Measurements from ENCODE around the gene COL11A2.

COL11A2 gene

GRCh38 chr6:33173535-33174180 lies 18.6 kb downstream of the COL11A2 start:
- Histone ChIP-seq H3K9me3 (no peaks in the 10 kb centered on the region), H3K4me2 (peak overlapping the region; percentile 80), H4K20me1 (no peaks in the 10 kb centered on the region), H3K36me3 (no peaks in the 10 kb centered on the region), H3K27ac (peak overlapping the region; percentile 58), H3K9ac (peak overlapping the region; percentile 51; the same call in 1 of the 2 replicates), H3K4me3 (peak overlapping the region; percentile 28; the same call in 1 of the 2 replicates), H3K27me3 (no peaks in the 10 kb centered on the region), H3K4me1 (peaks cover 94% of the 10 kb centered on the region)
- TF ChIP-seq Cebpa-rat (IDR thresholded peaks at IDR 0.05), result no peak

DNA sequence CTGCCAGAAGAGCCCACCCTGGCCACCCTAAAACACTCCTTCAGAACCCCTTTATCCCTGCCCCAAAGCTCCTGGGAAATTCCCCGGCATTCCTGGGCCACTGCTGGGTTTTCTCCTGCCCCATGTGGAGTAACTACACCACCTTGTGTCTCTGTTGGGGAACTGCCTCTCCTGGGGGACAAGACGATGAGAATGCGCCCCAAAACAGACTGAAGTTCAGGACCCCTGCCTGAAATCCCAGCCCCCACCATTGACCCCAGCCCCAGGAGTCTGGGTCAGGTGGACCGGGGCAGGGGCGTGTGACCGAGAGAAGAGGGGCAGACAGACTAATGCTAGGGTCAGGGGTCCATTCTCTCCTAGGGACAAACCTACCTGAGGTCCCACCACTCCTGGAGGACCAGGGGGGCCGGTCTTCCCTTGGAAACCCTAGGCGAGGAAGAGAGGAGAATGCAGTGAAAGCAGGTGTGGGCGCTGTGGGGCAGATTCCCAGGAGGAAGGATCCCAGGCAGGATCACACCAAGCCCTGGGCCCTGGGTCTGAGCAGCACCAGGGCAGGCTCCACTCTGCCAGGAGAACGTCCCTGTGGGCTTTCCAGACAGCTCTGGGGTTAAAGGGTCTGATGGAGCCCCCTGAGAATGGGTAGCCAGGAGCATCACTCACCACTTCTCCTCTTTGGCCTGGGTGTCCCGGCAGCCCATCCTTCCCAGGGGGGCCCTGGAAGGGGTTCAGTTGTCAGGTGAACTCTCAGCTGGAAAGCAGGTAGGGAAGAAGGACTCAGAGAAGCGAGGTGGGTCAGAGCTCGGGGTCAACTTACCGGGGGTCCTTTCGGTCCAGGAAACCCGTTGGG lies 19.4 kb downstream of the COL11A2 start:
- peak overlapping the region; percentile 80 for H3K4me2 ChIP-seq
- TF ChIP-seq Cebpa-rat (IDR thresholded peaks at IDR 0.05), result no peak

DNA sequence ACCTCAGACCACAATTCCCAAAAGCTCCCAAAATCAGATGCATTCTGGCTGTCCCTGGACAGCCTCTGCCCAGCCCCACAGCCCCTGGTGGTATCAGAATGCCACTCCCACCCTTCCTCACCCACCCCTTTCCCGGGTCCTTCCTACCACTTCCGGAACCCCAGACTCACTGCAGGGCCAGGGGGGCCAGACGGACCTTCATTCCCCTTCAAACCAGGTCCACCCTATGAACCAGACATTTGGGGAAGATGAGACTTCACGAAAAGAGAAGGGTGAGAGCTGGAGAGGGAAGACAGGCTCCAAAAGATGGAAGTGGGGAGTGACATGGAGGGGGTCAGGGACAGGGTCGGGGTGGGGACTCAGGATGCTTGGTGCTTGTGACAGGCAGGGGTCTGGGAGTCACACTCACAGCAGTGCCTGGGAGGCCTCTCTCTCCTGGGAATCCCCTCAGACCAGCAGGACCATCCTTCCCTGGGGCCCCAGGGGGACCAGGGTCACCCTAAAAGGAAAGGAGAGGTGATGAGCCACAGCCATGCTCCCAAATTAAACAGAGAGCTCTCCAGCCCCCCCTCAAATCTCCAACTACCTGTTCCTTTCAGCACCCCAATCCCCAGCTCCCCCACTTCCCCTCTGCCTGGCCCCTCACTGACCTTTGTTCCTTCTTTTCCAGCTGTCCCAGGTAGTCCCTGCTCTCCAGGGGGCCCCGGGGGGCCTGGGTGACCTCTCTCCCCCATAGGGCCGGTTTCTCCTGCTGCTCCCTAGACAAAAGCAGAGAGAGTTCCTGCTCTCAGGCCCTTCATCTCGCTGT lies 20.2 kb downstream of the COL11A2 start:
- Histone ChIP-seq H3K27me3 (no peaks in the 10 kb centered on the region), H3K36me3 (no peaks in the 10 kb centered on the region), H4K20me1 (no peaks in the 10 kb centered on the region), H3K9ac (no peak overlapping the region), H3K4me3 (no peak overlapping the region), H3K9me3 (no peaks in the 10 kb centered on the region), H3K4me2 (peak overlapping the region; percentile 80), H3K27ac (peak overlapping the region; percentile 26; the same call in 1 of the 2 replicates), H3K4me1 (peaks cover 91% of the 10 kb centered on the region)
- TF ChIP-seq Cebpa-rat (IDR thresholded peaks at IDR 0.05), result no peak

More for the DNA sequence above, 19.4 kb downstream of the COL11A2 start:
- no peaks in the 10 kb centered on the region for H4K20me1 ChIP-seq
- H3K4me3 ChIP-seq, result 0 out of 2 replicates have a peak overlapping the region, but pooled peaks have one; percentile 28
- 0 out of 2 replicates have a peak overlapping the region, but pooled peaks have one; percentile 51 for H3K9ac ChIP-seq
- H3K9me3 ChIP-seq, result no peaks in the 10 kb centered on the region
- H3K27ac ChIP-seq, result peak overlapping the region; percentile 58
- no peaks in the 10 kb centered on the region for H3K36me3 ChIP-seq
- H3K27me3 ChIP-seq, result no peaks in the 10 kb centered on the region
- peaks cover 94% of the 10 kb centered on the region for H3K4me1 ChIP-seq

GRCh38 chr6:33171016-33171879 lies 21.0 kb downstream of the COL11A2 start:
- no peaks in the 10 kb centered on the region for H3K9me3 ChIP-seq
- no peak overlapping the region for H3K4me3 ChIP-seq
- TF ChIP-seq Cebpa-rat (IDR thresholded peaks at IDR 0.05), result no peak

DNA sequence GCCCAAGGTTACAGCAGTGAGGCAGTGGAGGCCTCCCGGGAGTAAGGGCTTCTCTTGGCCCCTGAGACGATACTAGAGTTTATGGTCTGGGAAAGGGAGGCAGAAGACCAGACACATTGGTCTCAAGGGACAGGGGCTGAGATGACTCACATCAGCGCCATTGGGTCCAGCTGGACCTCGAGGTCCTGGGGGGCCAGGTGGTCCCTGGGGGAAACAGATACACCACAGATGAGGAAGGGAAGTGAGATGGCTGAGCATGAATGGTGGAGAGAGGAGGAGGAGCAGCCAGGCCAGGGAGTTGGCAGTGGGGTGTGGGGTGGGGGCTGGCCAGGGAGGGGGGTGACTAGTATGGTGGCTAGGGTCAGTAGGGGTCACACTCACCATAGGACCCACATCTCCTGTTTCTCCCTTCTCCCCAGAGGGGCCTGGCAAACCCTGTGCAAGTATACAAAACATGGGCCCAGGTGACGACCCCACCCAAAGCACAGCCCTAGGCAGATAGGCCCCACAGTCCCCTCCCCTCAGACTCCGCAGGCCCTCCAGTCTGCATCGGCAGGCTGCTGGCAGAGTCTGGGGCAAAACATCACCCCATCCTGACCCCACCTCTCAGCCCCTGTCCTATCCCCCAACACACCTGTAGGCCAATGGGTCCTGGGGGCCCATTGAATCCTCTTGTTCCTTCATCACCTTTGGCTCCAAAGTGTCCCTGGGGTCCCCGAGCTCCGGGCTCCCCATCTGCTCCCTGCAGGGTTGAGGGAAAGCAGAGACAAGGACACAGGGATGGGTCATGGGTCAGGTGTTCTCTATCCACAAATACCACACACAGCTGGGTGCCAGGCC lies 21.9 kb downstream of the COL11A2 start:
- Histone ChIP-seq H4K20me1 (no peaks in the 10 kb centered on the region), H3K4me1 (peaks cover 74% of the 10 kb centered on the region), H3K4me3 (no peak overlapping the region), H3K36me3 (no peaks in the 10 kb centered on the region), H3K27me3 (no peaks in the 10 kb centered on the region), H3K9ac (no peak overlapping the region), H3K4me2 (peak overlapping the region; percentile 80), H3K27ac (peak overlapping the region; percentile 41; the same call in 1 of the 2 replicates), H3K9me3 (no peaks in the 10 kb centered on the region)
- no peak for TF ChIP-seq Cebpa-rat (IDR thresholded peaks at IDR 0.05)

More at GRCh38 chr6:33171016-33171879, 21.0 kb downstream of the COL11A2 start:
- peak overlapping the region; percentile 41; the same call in 1 of the 2 replicates for H3K27ac ChIP-seq
- peaks cover 82% of the 10 kb centered on the region for H3K4me1 ChIP-seq
- no peaks in the 10 kb centered on the region for H3K36me3 ChIP-seq
- no peaks in the 10 kb centered on the region for H3K27me3 ChIP-seq
- no peak overlapping the region for H3K9ac ChIP-seq
- H3K4me2 ChIP-seq, result peak overlapping the region; percentile 80
- no peaks in the 10 kb centered on the region for H4K20me1 ChIP-seq

DNA sequence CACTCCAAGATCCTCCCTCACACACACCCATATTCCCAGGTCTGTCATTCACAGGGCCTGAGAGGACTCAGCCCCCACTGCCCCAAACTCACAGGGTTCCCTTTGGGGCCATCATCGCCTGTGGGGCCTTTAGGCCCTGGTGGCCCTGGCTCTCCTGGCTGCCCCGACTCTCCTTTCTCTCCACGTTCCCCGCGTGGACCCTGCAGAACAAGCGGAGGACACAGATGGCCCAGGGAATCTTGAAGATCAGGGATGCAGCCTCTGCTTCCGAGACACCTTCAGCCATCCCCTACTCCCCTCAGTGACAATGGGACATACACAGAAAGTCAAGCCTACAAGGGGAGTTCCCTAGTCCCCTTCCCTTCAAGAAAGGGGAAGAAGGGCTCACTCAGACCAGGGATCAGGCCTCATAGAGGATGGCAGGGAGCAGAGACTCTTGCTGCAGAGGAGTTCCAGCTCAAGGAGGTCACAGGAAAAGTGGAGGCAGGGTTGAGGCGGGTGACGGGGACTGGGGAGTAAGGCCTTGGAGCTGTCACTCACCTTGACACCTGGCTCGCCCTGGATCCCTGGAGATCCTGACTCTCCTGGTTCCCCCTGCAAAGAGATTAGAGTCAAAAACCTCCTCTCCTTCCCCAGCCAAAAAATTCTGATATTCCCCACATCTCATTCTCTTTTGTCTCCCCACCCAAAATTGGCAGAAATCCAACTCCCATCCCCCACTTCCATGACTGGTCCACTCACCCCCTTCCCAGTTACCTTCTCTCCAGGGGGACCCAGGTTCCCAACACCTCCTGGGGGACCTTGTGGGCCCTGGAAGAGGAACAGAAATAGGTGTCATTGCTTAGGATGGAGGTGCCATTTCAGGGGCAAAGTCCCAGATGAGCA lies 22.7 kb downstream of the COL11A2 start:
- no peak overlapping the region for H3K27ac ChIP-seq
- no peaks in the 10 kb centered on the region for H3K9me3 ChIP-seq
- no peak overlapping the region for H3K4me3 ChIP-seq
- no peaks in the 10 kb centered on the region for H3K27me3 ChIP-seq
- no peak for TF ChIP-seq Cebpa-rat (IDR thresholded peaks at IDR 0.05)
- H3K9ac ChIP-seq, result no peak overlapping the region
- H4K20me1 ChIP-seq, result no peaks in the 10 kb centered on the region
- peak overlapping the region; percentile 80 for H3K4me2 ChIP-seq
- no peaks in the 10 kb centered on the region for H3K36me3 ChIP-seq
- peaks cover 65% of the 10 kb centered on the region for H3K4me1 ChIP-seq

- H3K36me3 ChIP-seq, result no peaks in the 10 kb centered on the region
- no peak for TF ChIP-seq Cebpa-rat (IDR thresholded peaks at IDR 0.05)
- H3K9me3 ChIP-seq, result no peaks in the 10 kb centered on the region
- H3K4me3 ChIP-seq, result no peak overlapping the region
- no peak overlapping the region; the same call in 1 of the 2 replicates for H3K4me2 ChIP-seq
- H3K27ac ChIP-seq, result no peak overlapping the region
- no peaks in the 10 kb centered on the region for H3K27me3 ChIP-seq
- H3K9ac ChIP-seq, result no peak overlapping the region
- H3K4me1 ChIP-seq, result peaks cover 56% of the 10 kb centered on the region
- no peaks in the 10 kb centered on the region for H4K20me1 ChIP-seq
Observed at GRCh38 chr6:33168639-33169038, 23.6 kb downstream of the COL11A2 start.
